ENCODE results near the gene CSNK1G2.

The CSNK1G2 gene

GRCh38 chr19:2018752-2019151 is 77.8 kb downstream of the CSNK1G2 start:
- no peak for DNase-seq (ENCODE audit: low read depth)

GRCh38 chr19:2021453-2022140 is 80.6 kb downstream of the CSNK1G2 start:
- DNase-seq (ENCODE audit: low read depth), result no peak

- DNase-seq (ENCODE audit: low read depth), result no peak
These were observed 81.3 kb downstream of the CSNK1G2 start for GRCh38 chr19:2022289-2022688.

- DNase-seq (ENCODE audit: low read depth), result no peak
These were observed 85.8 kb downstream of the CSNK1G2 start for GRCh38 chr19:2026770-2027169.

GRCh38 chr19:2027361-2027760 is 86.4 kb downstream of the CSNK1G2 start:
- DNase-seq (ENCODE audit: low read depth), result peak; percentile 93
